SKM-1 treated with dmso at 0.1 percent for 144 hours (cell line): ENCODE results near the gene LDHAL6B.

Experiments
- DNase-seq: peaks from one replicate; lab custom pipeline; 2025; ENCODE audit not compliant: unreplicated experiment; lab: John Stamatoyannopoulos, UW

The LDHAL6B gene

DNA sequence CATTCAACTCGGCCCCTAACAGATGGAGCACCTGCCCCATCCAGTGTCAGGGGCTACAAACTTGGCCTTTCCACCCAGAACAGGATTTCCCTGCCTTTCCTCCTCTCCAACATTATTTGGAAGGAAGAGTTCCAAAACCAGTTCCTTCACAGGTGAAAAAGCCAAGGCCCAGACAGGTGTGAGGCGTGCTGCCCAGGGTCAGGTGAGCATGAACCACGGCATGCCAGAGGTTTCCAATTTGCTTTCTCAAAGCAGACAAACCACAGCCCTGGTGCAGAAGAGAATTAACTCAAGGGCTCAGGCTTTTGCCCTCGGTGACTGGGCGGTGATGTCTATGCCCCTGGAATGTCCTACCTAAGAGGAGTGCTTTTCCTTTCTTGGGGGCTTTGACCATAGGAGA is 43.2 kb downstream of the LDHAL6B start:
- DNase-seq = no peak

DNA sequence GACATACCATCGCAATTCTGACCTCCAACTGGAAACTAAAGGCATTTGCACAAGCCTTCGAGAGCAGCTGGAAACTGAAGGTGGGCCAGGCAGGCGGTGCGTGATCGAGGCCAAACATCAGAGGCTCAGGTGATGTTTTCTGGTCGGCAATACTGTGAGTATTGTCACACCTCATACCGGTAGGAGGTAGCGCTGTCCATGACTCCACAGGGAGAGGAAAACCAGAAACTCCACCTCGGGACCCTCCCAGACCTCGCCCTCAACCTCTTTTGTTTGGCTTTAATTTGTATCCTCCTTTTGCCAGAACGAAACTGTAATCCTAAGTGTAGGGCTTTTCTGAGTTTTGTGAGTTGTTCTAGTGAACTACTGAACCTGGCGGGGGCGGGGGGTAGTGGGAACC is 43.6 kb downstream of the LDHAL6B start:
- DNase-seq = no peak

- DNase-seq = no peak
These were observed 44.6 kb downstream of the LDHAL6B start for GRCh38 chr15:59251001-59251845.

DNA sequence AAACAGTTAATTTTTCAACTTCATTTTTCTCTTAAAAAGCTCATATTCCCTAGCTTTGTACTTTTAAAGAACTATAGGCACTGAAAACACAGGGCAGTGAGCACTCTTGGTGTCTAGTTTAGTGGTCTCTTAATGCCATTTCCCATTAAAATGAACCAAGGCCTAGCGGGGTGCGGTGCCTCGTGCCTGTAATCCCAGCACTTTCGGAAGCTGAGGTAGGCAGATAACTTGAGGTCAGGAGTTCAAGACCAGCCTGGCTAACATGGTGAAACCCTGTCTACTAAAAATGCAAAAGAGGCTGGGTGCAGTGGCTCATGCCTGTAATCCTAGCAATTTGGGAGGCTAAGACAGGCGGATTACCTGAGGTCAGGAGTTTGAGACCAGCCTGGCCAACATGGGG is 45.5 kb downstream of the LDHAL6B start:
- DNase-seq = no peak

- no peak for DNase-seq
These were observed 49.2 kb downstream of the LDHAL6B start for GRCh38 chr15:59255680-59256336.

DNA sequence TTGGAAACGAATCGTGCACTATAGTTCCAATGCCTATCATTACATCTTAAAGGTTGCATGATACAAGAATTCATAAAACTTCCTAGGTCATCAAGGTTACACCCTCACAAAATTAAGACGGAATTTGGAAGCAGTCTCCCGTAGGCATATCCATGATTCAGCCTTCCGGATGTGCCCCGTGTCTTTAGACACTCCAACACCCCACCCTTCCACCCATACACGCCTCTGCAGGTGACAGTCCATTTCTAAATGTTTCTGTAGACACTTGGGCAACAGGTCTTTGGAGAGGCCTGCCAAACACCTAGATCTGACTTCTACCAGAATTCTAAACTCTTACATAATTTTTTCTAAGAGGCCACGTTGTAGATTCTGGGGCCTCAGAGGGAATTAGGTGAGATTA is 49.8 kb downstream of the LDHAL6B start:
- DNase-seq = no peak

DNA sequence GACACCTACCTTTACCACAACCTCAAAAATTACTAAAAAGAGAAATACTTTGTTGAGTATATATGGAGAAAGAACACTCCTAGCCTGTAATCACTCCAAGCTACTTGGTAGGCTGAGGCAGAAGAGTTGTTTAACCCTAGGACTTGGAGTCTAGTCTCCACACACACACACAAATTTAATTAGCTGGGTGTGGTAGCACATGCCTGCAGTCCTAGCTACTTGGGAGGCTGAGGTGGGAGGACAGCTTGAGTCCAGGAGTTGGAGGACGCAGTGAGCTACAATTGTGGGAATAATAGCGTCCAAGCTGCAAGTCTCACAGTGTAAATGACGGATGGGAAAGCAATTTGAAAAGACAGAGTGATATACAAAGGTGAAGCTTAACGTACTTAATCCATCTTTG is 50.5 kb downstream of the LDHAL6B start:
- no peak for DNase-seq
